ENCODE measurements around the gene MSI2. TPM values are rescaled to one million over a fixed set of nuclear protein-coding genes. Genes with fewer than 3 reads are reported as not detected.

MSI2 gene
- total RNA-seq, 1 donor: 46.6 TPM

- Histone ChIP-seq H3K4me3 (ENCODE audit: low read length) (no peak overlapping the region), H3K4me1 (ENCODE audit: insufficient read depth, low read length) (peaks cover 10% of the 10 kb centered on the region), H3K27me3 (ENCODE audit: insufficient read depth, low read length) (no peaks in the 10 kb centered on the region), H3K9me3 (ENCODE audit: low read depth, low read length) (no peaks in the 10 kb centered on the region)
Observed at GRCh38 chr17:57676543-57676942, 420.2 kb downstream of the MSI2 start.

- Histone ChIP-seq H3K27me3 (ENCODE audit: insufficient read depth, low read length) (no peaks in the 10 kb centered on the region), H3K9me3 (ENCODE audit: low read depth, low read length) (no peaks in the 10 kb centered on the region), H3K4me1 (ENCODE audit: insufficient read depth, low read length) (peaks cover 2% of the 10 kb centered on the region), H3K4me3 (ENCODE audit: low read length) (no peak overlapping the region)
Observed at GRCh38 chr17:57677301-57677700, 421.0 kb downstream of the MSI2 start.

- Histone ChIP-seq H3K4me3 (ENCODE audit: low read length) (no peak overlapping the region), H3K4me1 (ENCODE audit: insufficient read depth, low read length) (no peaks in the 10 kb centered on the region), H3K9me3 (ENCODE audit: low read depth, low read length) (no peaks in the 10 kb centered on the region), H3K27me3 (ENCODE audit: insufficient read depth, low read length) (no peaks in the 10 kb centered on the region)
Observed at GRCh38 chr17:57677858-57678257, 421.5 kb downstream of the MSI2 start.

- Histone ChIP-seq H3K4me3 (ENCODE audit: low read length) (no peak overlapping the region), H3K27me3 (ENCODE audit: insufficient read depth, low read length) (no peaks in the 10 kb centered on the region), H3K4me1 (ENCODE audit: insufficient read depth, low read length) (no peaks in the 10 kb centered on the region), H3K9me3 (ENCODE audit: low read depth, low read length) (no peaks in the 10 kb centered on the region)
Observed at GRCh38 chr17:57678393-57678792, 422.1 kb downstream of the MSI2 start.

- Histone ChIP-seq H3K4me3 (ENCODE audit: low read length) (no peak overlapping the region), H3K4me1 (ENCODE audit: insufficient read depth, low read length) (no peaks in the 10 kb centered on the region), H3K27me3 (ENCODE audit: insufficient read depth, low read length) (no peaks in the 10 kb centered on the region), H3K9me3 (ENCODE audit: low read depth, low read length) (no peaks in the 10 kb centered on the region)
Observed at GRCh38 chr17:57679356-57679755, 423.0 kb downstream of the MSI2 start.

- H3K4me1 ChIP-seq (ENCODE audit: insufficient read depth, low read length): no peaks in the 10 kb centered on the region
- no peaks in the 10 kb centered on the region for H3K27me3 ChIP-seq (ENCODE audit: insufficient read depth, low read length)
- H3K4me3 ChIP-seq (ENCODE audit: low read length): no peak overlapping the region
- no peaks in the 10 kb centered on the region for H3K9me3 ChIP-seq (ENCODE audit: low read depth, low read length)
Observed at GRCh38 chr17:57679906-57680695, 423.8 kb downstream of the MSI2 start.

- Histone ChIP-seq H3K27me3 (ENCODE audit: insufficient read depth, low read length) (no peaks in the 10 kb centered on the region), H3K4me3 (ENCODE audit: low read length) (no peak overlapping the region), H3K9me3 (ENCODE audit: low read depth, low read length) (no peaks in the 10 kb centered on the region), H3K4me1 (ENCODE audit: insufficient read depth, low read length) (no peaks in the 10 kb centered on the region)
Observed at GRCh38 chr17:57682701-57683100, 426.4 kb downstream of the MSI2 start.

GRCh38 chr17:57684711-57685498 lies 428.6 kb downstream of the MSI2 start:
- Histone ChIP-seq H3K4me1 (ENCODE audit: insufficient read depth, low read length) (no peaks in the 10 kb centered on the region), H3K4me3 (ENCODE audit: low read length) (no peak overlapping the region), H3K9me3 (ENCODE audit: low read depth, low read length) (no peaks in the 10 kb centered on the region), H3K27me3 (ENCODE audit: insufficient read depth, low read length) (no peaks in the 10 kb centered on the region)

- Histone ChIP-seq H3K4me3 (ENCODE audit: low read length) (no peak overlapping the region), H3K9me3 (ENCODE audit: low read depth, low read length) (no peaks in the 10 kb centered on the region), H3K27me3 (ENCODE audit: insufficient read depth, low read length) (no peaks in the 10 kb centered on the region), H3K4me1 (ENCODE audit: insufficient read depth, low read length) (no peaks in the 10 kb centered on the region)
Observed at GRCh38 chr17:57685499-57686132, 429.3 kb downstream of the MSI2 start.

- Histone ChIP-seq H3K9me3 (ENCODE audit: low read depth, low read length) (peaks cover 7% of the 10 kb centered on the region), H3K27me3 (ENCODE audit: insufficient read depth, low read length) (no peaks in the 10 kb centered on the region), H3K4me3 (ENCODE audit: low read length) (no peak overlapping the region), H3K4me1 (ENCODE audit: insufficient read depth, low read length) (no peaks in the 10 kb centered on the region)
Observed at GRCh38 chr17:57687642-57688041, 431.3 kb downstream of the MSI2 start.

GRCh38 chr17:57689254-57689653 lies 432.9 kb downstream of the MSI2 start:
- no peaks in the 10 kb centered on the region for H3K27me3 ChIP-seq (ENCODE audit: insufficient read depth, low read length)
- H3K4me3 ChIP-seq (ENCODE audit: low read length): no peak overlapping the region
- peaks cover 7% of the 10 kb centered on the region for H3K9me3 ChIP-seq (ENCODE audit: low read depth, low read length)
- no peaks in the 10 kb centered on the region for H3K4me1 ChIP-seq (ENCODE audit: insufficient read depth, low read length)

GRCh38 chr17:57691939-57692338 lies 435.6 kb downstream of the MSI2 start:
- Histone ChIP-seq H3K27me3 (ENCODE audit: insufficient read depth, low read length) (no peaks in the 10 kb centered on the region), H3K9me3 (ENCODE audit: low read depth, low read length) (peaks cover 7% of the 10 kb centered on the region), H3K4me3 (ENCODE audit: low read length) (no peak overlapping the region), H3K4me1 (ENCODE audit: insufficient read depth, low read length) (no peaks in the 10 kb centered on the region)

- no peak overlapping the region for H3K4me3 ChIP-seq (ENCODE audit: low read length)
- peaks cover under 1% of the 10 kb centered on the region for H3K4me1 ChIP-seq (ENCODE audit: insufficient read depth, low read length)
- no peaks in the 10 kb centered on the region for H3K27me3 ChIP-seq (ENCODE audit: insufficient read depth, low read length)
- H3K9me3 ChIP-seq (ENCODE audit: low read depth, low read length): peaks cover 7% of the 10 kb centered on the region
Observed at GRCh38 chr17:57692770-57693169, 436.4 kb downstream of the MSI2 start.

- peaks cover 7% of the 10 kb centered on the region for H3K9me3 ChIP-seq (ENCODE audit: low read depth, low read length)
- H3K4me3 ChIP-seq (ENCODE audit: low read length): no peak overlapping the region
- no peaks in the 10 kb centered on the region for H3K27me3 ChIP-seq (ENCODE audit: insufficient read depth, low read length)
- peaks cover 10% of the 10 kb centered on the region for H3K4me1 ChIP-seq (ENCODE audit: insufficient read depth, low read length)
Observed at GRCh38 chr17:57694051-57694450, 437.7 kb downstream of the MSI2 start.

- peaks cover 10% of the 10 kb centered on the region for H3K4me1 ChIP-seq (ENCODE audit: insufficient read depth, low read length)
- H3K9me3 ChIP-seq (ENCODE audit: low read depth, low read length): peaks cover 4% of the 10 kb centered on the region
- no peaks in the 10 kb centered on the region for H3K27me3 ChIP-seq (ENCODE audit: insufficient read depth, low read length)
Observed at GRCh38 chr17:57696050-57696449, 439.7 kb downstream of the MSI2 start.

More at GRCh38 chr17:57696050-57696449, 439.7 kb downstream of the MSI2 start:
- no peak overlapping the region for H3K4me3 ChIP-seq (ENCODE audit: low read length)
